OCI-LY7 (cell line): Measurements from ENCODE around the gene SART3. TPM values are rescaled to one million over a fixed set of nuclear protein-coding genes. Genes with fewer than 3 reads are reported as not detected.

ENCODE experiments used
- BruUV-seq: library from RNA; stranded (reverse); fragments of 400-500 nt; replicated peaks from 2 replicates; lab custom pipeline; 2021; lab: Mats Ljungman, UMichigan
- CTCF ChIA-PET: fragments of 300-600 bp; sonication (Branson Sonifier 250); formaldehyde crosslinking; loops from one replicate; lab custom pipeline; 2022; ENCODE audit warnings: antibody characterized with exemption; ENCODE audit not compliant: unreplicated experiment; lab: Charles Lee
- POLR2A ChIA-PET: fragments of 300-600 bp; sonication (Branson Sonifier 250); formaldehyde crosslinking; loops from one replicate; lab custom pipeline; 2022; ENCODE audit warnings: antibody characterized with exemption; lab: Charles Lee
- DNase-seq: peaks from one replicate; pipeline ENCODE4 v3.0.0-alpha.2; 2015; ENCODE audit warnings: low spot score
- H2AFZ ChIP-seq: fragments of 200-600 bp; sonication (generic), shearing (Covaris generic); 2 replicates; pipeline ENCODE4 v1.6.1; 2014; ENCODE audit warnings: mild to moderate bottlenecking, antibody characterized with exemption, low read length, moderate library complexity
- H3K27ac ChIP-seq: fragments of 200-600 bp; sonication (generic); 2 replicates; pipeline ENCODE4 v1.5.1; 2014; ENCODE audit warnings: mixed run types, low read depth, mild to moderate bottlenecking, moderate library complexity, low read length, inconsistent platforms; ENCODE audit not compliant: poor library complexity, severe bottlenecking
- H3K36me3 ChIP-seq: fragments of 200-600 bp; sonication (generic); 2 replicates; pipeline ENCODE4 v1.6.1; 2014; ENCODE audit warnings: mild to moderate bottlenecking, antibody characterized with exemption, low read length, moderate library complexity, mixed read lengths; ENCODE audit not compliant: insufficient read depth
- H3K4me1 ChIP-seq: fragments of 200-600 bp; sonication (generic); 2 replicates; pipeline ENCODE4 v1.5.1; 2014; ENCODE audit warnings: mild to moderate bottlenecking, low read length; ENCODE audit not compliant: insufficient read depth, poor library complexity, severe bottlenecking
- H3K4me2 ChIP-seq: fragments of 200-600 bp; sonication (generic); 2 replicates; pipeline ENCODE4 v1.6.1; 2014; ENCODE audit warnings: mild to moderate bottlenecking, low read length
- H3K4me3 ChIP-seq: fragments of 200-600 bp; sonication (generic); 2 replicates; pipeline ENCODE4 v1.5.1; 2014; ENCODE audit warnings: mild to moderate bottlenecking, low read depth, low read length; ENCODE audit not compliant: poor library complexity, severe bottlenecking
- H3K79me2 ChIP-seq: fragments of 200-600 bp; sonication (generic); 2 replicates; pipeline ENCODE4 v1.6.1; 2016; ENCODE audit warnings: low read depth, mild to moderate bottlenecking, low read length, moderate library complexity, mixed read lengths; ENCODE audit not compliant: insufficient read depth
- H3K9me2 ChIP-seq: fragments of 200-600 bp; sonication (generic); 2 replicates; pipeline ENCODE4 v1.6.1; 2016; ENCODE audit warnings: mild to moderate bottlenecking, low read length, mixed read lengths; ENCODE audit not compliant: insufficient read depth
- H3K9me3 ChIP-seq: fragments of 200-600 bp; sonication (generic); 2 replicates; pipeline ENCODE4 v1.6.1; 2014; ENCODE audit warnings: mild to moderate bottlenecking, mixed run types, low read length, mixed read lengths
- H4K20me1 ChIP-seq: fragments of 200-600 bp; sonication (generic); 2 replicates; pipeline ENCODE4 v1.6.1; 2014; ENCODE audit warnings: mild to moderate bottlenecking, antibody characterized with exemption, low read length, moderate library complexity, mixed read lengths; ENCODE audit not compliant: insufficient read depth
- CTCF ChIP-seq: fragments of 200-600 bp; sonication (generic); conservative IDR thresholded peaks from 2 replicates; pipeline ENCODE4 v1.5.1; 2014; ENCODE audit warnings: mild to moderate bottlenecking, antibody characterized with exemption, low read length, moderate library complexity, mixed read lengths
- EZH2phosphoT487 ChIP-seq: fragments of 200-600 bp; sonication (generic); IDR thresholded peaks from 2 replicates; pipeline ENCODE4 v1.6.1; 2018; ENCODE audit warnings: low read depth, borderline replicate concordance, mild to moderate bottlenecking, mixed run types, antibody characterized with exemption, low read length, moderate library complexity, mixed read lengths
- intact Hi-C: fragments of 100-400 bp; cut with micrococcal nuclease; formaldehyde crosslinking; loops from one replicate; pipeline ENCODE4 v1.10.0; 2022; ENCODE audit not compliant: unreplicated experiment
- total RNA-seq, 2 experiments: library from RNA; depleted of rRNA in 1 of 2; stranded (reverse); fragments of >200 nt in 1 of 2; shearing (Covaris generic) in 1 of 2; gene quantifications; 2 replicates each; pipeline ENCODE4 v1.2.3, GENCODE V29; 2014 to 2022

The SART3 gene
- total RNA-seq, 2 experiments from 2014 or later: 143 to 211 TPM

DNA sequence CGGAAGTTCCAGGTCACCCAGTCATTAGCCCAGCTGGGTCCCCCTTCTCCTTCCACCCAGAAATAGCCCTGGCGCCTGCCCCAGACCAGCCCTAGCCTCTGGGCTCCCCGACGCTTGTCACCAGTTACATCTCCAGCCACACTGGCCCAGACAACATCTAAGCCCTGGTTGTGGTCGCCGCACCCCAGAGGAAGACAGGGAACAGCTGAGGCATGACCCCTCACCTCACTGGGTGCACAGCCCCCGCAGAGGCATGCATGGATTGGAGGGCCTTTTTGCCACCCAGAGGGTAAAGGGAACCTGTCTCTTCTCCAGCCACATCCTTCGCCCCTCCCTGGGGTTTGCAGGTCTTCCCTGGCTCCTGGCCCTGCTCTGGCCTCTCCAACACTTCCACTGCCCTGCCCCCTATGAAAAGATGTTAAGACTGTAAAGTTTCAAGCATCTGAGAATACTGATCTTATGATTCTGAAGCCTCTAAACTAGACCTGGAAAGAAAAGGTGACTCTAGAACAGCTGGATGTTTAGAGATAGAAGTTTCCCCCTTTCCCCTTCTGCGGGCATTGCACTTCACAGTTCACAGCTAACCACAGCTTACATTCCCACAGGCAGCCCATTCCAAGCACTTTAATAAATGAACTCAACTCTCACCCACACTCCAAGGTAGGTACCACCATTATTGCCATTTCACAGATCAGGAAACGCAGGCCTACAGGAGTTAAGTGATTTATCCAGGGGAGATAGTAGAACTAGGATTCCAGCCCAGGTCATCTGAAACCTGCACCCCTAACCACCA is 22.2 kb upstream of the SART3 start:
- Histone ChIP-seq H3K79me2 (no peaks in the 10 kb centered on the region), H3K27ac (no peak overlapping the region), H2AFZ (no peak overlapping the region), H3K4me3 (no peak overlapping the region), H3K9me2 (no peaks in the 10 kb centered on the region), H3K9me3 (no peaks in the 10 kb centered on the region), H3K4me1 (peaks cover 12% of the 10 kb centered on the region), H3K36me3 (no peaks in the 10 kb centered on the region), H3K4me2 (no peak overlapping the region), H4K20me1 (no peaks in the 10 kb centered on the region)
- BruUV-seq: no TSS peak
- ChIA-PET POLR2A (no interaction called here), CTCF (no interaction called here)
- intact Hi-C loops: no loop called here
- DNase-seq: no peak
- TF ChIP-seq EZH2phosphoT487 (no peak), CTCF (no peak)

DNA sequence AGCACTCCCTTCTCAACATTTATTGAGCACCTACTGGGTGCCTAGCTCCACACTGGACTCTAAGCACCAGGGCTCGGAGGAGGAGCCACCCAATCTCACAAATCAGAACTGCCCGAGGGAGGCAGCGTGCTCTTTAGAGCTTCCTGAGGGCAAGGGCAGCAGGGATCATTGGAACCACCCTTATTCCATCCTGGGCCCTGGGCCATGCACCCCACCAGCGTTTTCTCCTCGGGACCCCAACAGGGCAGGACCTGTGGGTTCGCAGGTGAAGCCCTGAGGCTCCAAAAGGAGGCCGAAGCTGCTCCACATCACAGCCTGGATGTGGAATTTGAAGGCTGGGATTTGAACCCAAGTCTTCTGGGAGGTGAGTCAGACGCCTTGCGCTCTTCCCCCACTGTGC is 21.5 kb upstream of the SART3 start:
- no TSS peak for BruUV-seq
- H2AFZ ChIP-seq: no peak overlapping the region
- H3K9me2 ChIP-seq: no peaks in the 10 kb centered on the region
- H4K20me1 ChIP-seq: no peaks in the 10 kb centered on the region
- no peak overlapping the region for H3K4me3 ChIP-seq
- intact Hi-C loops: no loop called here
- ChIA-PET POLR2A (no interaction called here), CTCF (no interaction called here)
- no peak for TF ChIP-seq CTCF
- TF ChIP-seq EZH2phosphoT487: no peak
- DNase-seq: no peak
- no peaks in the 10 kb centered on the region for H3K79me2 ChIP-seq
- H3K9me3 ChIP-seq: no peaks in the 10 kb centered on the region
- peaks cover 12% of the 10 kb centered on the region for H3K4me1 ChIP-seq
- H3K4me2 ChIP-seq: no peak overlapping the region
- H3K27ac ChIP-seq: no peak overlapping the region
- no peaks in the 10 kb centered on the region for H3K36me3 ChIP-seq
